GM13976 (cell line): ENCODE data around the gene PPP1CA.

Experiments used
- DNase-seq: peaks from one replicate; pipeline ENCODE4 v3.0.0; 2012; ENCODE audit warnings: low spot score
- CTCF ChIP-seq: IDR thresholded peaks from 2 replicates; pipeline ENCODE4 v1.5.1; 2012; ENCODE audit warnings: borderline replicate concordance, mild to moderate bottlenecking; ENCODE audit not compliant: insufficient read depth; ENCODE audit errors: extremely low read depth, missing control alignments, control extremely low read depth
- in situ Hi-C: fragments of 300-500 bp; cut with MboI; formaldehyde crosslinking; loops from one replicate; pipeline ENCODE4 v1.12.0; 2022; ENCODE audit warnings: low sequenced_read_pairs, mixed read lengths, inconsistent platforms; ENCODE audit not compliant: unreplicated experiment

PPP1CA gene

GRCh38 chr11:67364169-67364568 lies 37.5 kb downstream of the PPP1CA start:
- no peak for DNase-seq
- no peak for TF ChIP-seq CTCF
- in situ Hi-C loops = no loop called here

GRCh38 chr11:67357831-67358670 lies 43.6 kb downstream of the PPP1CA start:
- in situ Hi-C loops = no loop called here
- no peak for TF ChIP-seq CTCF
- no peak for DNase-seq

GRCh38 chr11:67356864-67357561 lies 44.6 kb downstream of the PPP1CA start:
- peak; percentile 83 for DNase-seq
- TF ChIP-seq CTCF = peak; percentile 86
- in situ Hi-C loops = no loop called here

GRCh38 chr11:67356387-67356863 lies 45.2 kb downstream of the PPP1CA start:
- no peak for DNase-seq
- in situ Hi-C loops = no loop called here
- TF ChIP-seq CTCF = no peak

GRCh38 chr11:67355794-67356386 lies 45.8 kb downstream of the PPP1CA start:
- no peak for DNase-seq
- no peak for TF ChIP-seq CTCF
- in situ Hi-C loops = no loop called here

GRCh38 chr11:67355023-67355793 lies 46.5 kb downstream of the PPP1CA start:
- TF ChIP-seq CTCF = no peak
- in situ Hi-C loops = no loop called here
- peak; percentile 14 for DNase-seq
